Subcutaneous abdominal adipose tissue (tissue), 5 donors: Measurements from ENCODE around the gene CXCL1.

Source experiments
- H3K27ac ChIP-seq: one replicate; pipeline ENCODE4 v1.7.0; 2013; ENCODE audit warnings: low read depth, mild to moderate bottlenecking, inconsistent platforms, low read length, moderate library complexity
- H3K27me3 ChIP-seq, 5 donors: one replicate each; pipeline ENCODE4 v1.7.0; 2013; ENCODE audit warnings: low read length in 5 of 5, inconsistent platforms in 1 of 5; ENCODE audit not compliant: control insufficient read depth in 5 of 5, insufficient read depth in 4 of 5
- H3K36me3 ChIP-seq, 5 donors: one replicate each; pipeline ENCODE4 v1.7.0; 2013; ENCODE audit warnings: low read length in 5 of 5; ENCODE audit not compliant: control insufficient read depth in 5 of 5, insufficient read depth in 5 of 5
- H3K4me1 ChIP-seq, 5 donors: one replicate each; pipeline ENCODE4 v1.7.0; 2013; ENCODE audit warnings: low read length in 5 of 5, mild to moderate bottlenecking in 3 of 5, moderate library complexity in 1 of 5; ENCODE audit not compliant: control insufficient read depth in 5 of 5, insufficient read depth in 5 of 5
- H3K4me3 ChIP-seq, 5 donors: one replicate each; pipeline ENCODE4 v1.7.0; 2013; ENCODE audit warnings: low read length in 5 of 5, low read depth in 1 of 5
- H3K9ac ChIP-seq, 5 donors: one replicate each; pipeline ENCODE4 v1.7.0; 2013; ENCODE audit warnings: low read length in 5 of 5, mild to moderate bottlenecking in 4 of 5, moderate library complexity in 3 of 5
- H3K9me3 ChIP-seq, 5 donors: one replicate each; pipeline ENCODE4 v1.7.0; 2013; ENCODE audit warnings: low read length in 5 of 5; ENCODE audit not compliant: control insufficient read depth in 5 of 5
- donor health status: healthy.
- donor health status: healthy.
- donor health status: healthy.
- donor health status: healthy.
- donor health status: healthy.

The CXCL1 gene

GRCh38 chr4:73850261-73850970, 18.8 kb upstream of the CXCL1 start:
- Histone ChIP-seq H3K4me1 (peaks cover 2 to 9% (median 7%) of the 10 kb centered on the region in 5 donors), H3K4me3 (no peak overlapping the region), H3K9ac (no peak overlapping the region), H3K27me3 (peaks cover 5 to 14% (median 12%) of the 10 kb centered on the region in 5 donors), H3K9me3 (no peaks in the 10 kb centered on the region), H3K36me3 (no peaks in the 10 kb centered on the region), H3K27ac (no peak overlapping the region)

GRCh38 chr4:73851293-73851692, 17.9 kb upstream of the CXCL1 start:
- no peak overlapping the region for H3K27ac ChIP-seq
- H3K9ac ChIP-seq: no peak overlapping the region

DNA sequence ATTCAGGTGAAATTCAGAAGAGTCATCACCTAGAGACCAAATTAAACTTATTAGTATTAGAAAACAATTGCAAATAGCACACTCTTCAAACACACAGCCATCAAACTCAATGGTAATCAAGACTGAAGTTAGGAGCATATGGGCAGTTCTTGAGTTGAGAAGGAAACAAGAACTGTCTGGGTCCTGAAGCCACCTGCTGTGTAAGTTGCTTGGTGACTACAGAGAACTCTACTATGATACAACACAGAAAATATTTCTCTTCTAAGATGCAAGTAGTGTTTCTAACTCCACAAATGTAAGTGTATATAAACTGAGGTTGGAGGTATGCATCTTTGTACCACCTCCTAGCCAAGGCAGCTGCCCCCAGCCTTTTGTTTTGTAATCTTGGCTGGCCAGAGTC, 16.4 kb upstream of the CXCL1 start:
- Histone ChIP-seq H3K27me3 (peaks cover 5 to 14% (median 12%) of the 10 kb centered on the region in 5 donors), H3K36me3 (no peaks in the 10 kb centered on the region), H3K9ac (no peak overlapping the region), H3K4me1 (peaks cover 0 to 9% (median 7%) of the 10 kb centered on the region in 5 donors), H3K27ac (no peak overlapping the region), H3K4me3 (no peak overlapping the region), H3K9me3 (no peaks in the 10 kb centered on the region)

More at GRCh38 chr4:73851293-73851692, 17.9 kb upstream of the CXCL1 start:
- H3K4me1 ChIP-seq: peaks cover 2 to 9% (median 7%) of the 10 kb centered on the region in 5 donors
- H3K9me3 ChIP-seq: no peaks in the 10 kb centered on the region
- H3K4me3 ChIP-seq: no peak overlapping the region
- no peaks in the 10 kb centered on the region for H3K36me3 ChIP-seq
- peaks cover 5 to 14% (median 12%) of the 10 kb centered on the region in 5 donors for H3K27me3 ChIP-seq

GRCh38 chr4:73853246-73853704, 15.9 kb upstream of the CXCL1 start, which contains the start of gene PF4V1:
Gene PF4V1, plus strand, starts transcription at chr4:73853296. Its CDS starts 67 bp downstream, at chr4:73853363.
- Histone ChIP-seq H3K36me3 (no peaks in the 10 kb centered on the region), H3K27ac (no peak within 1 kb of the TSS), H3K4me1 (peaks cover 0 to 9% (median 7%) of the 10 kb centered on the region in 5 donors), H3K9me3 (no peaks in the 10 kb centered on the region), H3K9ac (no peak within 1 kb of the TSS), H3K27me3 (peaks cover 5 to 14% (median 10%) of the 10 kb centered on the region in 5 donors), H3K4me3 (peak within 1 kb of the TSS in 1 of 5 donors; percentile 34)

DNA sequence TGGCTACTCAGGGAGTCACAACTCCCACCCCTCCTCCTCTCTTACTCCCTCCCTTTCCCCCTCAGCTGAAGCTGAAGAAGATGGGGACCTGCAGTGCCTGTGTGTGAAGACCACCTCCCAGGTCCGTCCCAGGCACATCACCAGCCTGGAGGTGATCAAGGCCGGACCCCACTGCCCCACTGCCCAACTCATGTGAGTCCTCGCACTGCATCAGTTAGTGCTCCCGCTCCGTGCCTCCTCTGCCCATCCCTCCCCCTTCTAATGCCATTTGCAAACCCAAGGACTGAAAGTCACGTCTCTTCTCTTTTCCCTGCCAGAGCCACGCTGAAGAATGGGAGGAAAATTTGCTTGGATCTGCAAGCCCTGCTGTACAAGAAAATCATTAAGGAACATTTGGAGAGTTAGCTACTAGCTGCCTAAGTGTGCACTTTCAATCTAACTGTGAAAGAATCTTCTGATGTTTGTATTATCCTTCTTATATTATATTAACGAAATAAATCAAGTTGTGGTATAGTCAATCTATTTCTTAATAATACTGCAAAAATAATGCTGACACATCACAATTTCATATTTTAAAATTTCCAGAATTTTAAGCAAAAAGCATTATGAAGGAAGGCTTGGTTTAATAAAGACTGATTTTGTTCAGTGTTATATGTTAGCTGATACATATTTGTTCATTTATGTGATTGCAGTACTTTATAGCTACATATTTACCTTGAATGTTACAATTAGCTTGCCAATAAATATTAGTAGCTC, 15.3 kb upstream of the CXCL1 start:
- no peaks in the 10 kb centered on the region for H3K36me3 ChIP-seq
- H3K4me3 ChIP-seq: no peak overlapping the region
- peaks cover 5 to 14% (median 10%) of the 10 kb centered on the region in 5 donors for H3K27me3 ChIP-seq
- H3K4me1 ChIP-seq: peaks cover 0 to 9% (median 7%) of the 10 kb centered on the region in 5 donors
- no peak overlapping the region for H3K27ac ChIP-seq
- H3K9ac ChIP-seq: no peak overlapping the region
- H3K9me3 ChIP-seq: no peaks in the 10 kb centered on the region

GRCh38 chr4:73855406-73855805, 13.8 kb upstream of the CXCL1 start:
- peaks cover 0 to 9% (median 7%) of the 10 kb centered on the region in 5 donors for H3K4me1 ChIP-seq

DNA sequence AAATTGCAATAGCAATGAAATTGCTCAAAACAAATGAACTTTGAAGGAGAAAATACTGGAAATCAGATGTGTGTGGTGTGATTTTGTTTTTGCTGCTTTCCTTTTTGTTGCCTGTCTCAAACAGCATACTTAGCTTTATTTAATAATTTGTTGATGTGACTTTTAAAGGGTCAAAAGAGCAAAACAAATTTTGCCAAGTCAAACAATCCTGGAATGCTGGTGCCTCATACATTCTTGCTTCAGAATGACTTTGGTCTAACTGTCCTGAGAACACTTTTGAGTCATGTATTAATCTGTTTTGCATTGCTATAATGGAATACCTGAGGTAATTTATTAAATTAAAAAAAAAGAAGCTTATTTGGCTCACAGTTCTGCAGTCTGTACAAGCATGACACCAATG, 12.7 kb upstream of the CXCL1 start:
- Histone ChIP-seq H3K9ac (no peak overlapping the region), H3K4me3 (no peak overlapping the region), H3K9me3 (no peaks in the 10 kb centered on the region), H3K36me3 (no peaks in the 10 kb centered on the region), H3K27me3 (peaks cover 5 to 14% (median 10%) of the 10 kb centered on the region in 5 donors), H3K27ac (no peak overlapping the region), H3K4me1 (peaks cover 0 to 9% (median 7%) of the 10 kb centered on the region in 5 donors)

More at GRCh38 chr4:73855406-73855805, 13.8 kb upstream of the CXCL1 start:
- H3K9ac ChIP-seq: no peak overlapping the region
- H3K9me3 ChIP-seq: no peaks in the 10 kb centered on the region
- no peaks in the 10 kb centered on the region for H3K36me3 ChIP-seq
- no peak overlapping the region for H3K27ac ChIP-seq
- peaks cover 5 to 14% (median 10%) of the 10 kb centered on the region in 5 donors for H3K27me3 ChIP-seq
- H3K4me3 ChIP-seq: no peak overlapping the region

- Histone ChIP-seq H3K36me3 (no peaks in the 10 kb centered on the region), H3K4me1 (peaks cover 0 to 10% (median 0%) of the 10 kb centered on the region in 5 donors), H3K9me3 (no peaks in the 10 kb centered on the region), H3K9ac (no peak overlapping the region), H3K4me3 (no peak overlapping the region), H3K27ac (no peak overlapping the region), H3K27me3 (no peaks in the 10 kb centered on the region)
Observed at GRCh38 chr4:73859614-73860088, 9.5 kb upstream of the CXCL1 start.

DNA sequence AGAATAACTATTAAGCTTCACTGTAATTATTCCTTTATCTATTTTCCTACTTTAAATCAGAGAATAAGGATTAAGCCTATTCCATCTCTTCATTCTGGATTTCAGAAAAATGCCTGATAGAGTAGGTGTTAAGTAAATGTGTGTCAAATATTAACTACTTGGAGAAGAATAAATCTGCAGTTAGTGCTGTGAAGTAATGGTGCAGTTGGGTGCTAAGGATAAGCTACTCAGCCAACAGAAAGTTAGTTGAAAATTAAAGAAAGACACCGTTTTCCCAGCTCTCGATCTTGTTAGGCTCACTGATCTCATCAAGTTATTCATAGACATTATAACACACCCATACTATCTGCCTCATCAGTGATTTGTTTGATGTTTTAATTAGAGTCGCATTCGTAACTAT, 9.0 kb upstream of the CXCL1 start:
- H3K9me3 ChIP-seq: no peaks in the 10 kb centered on the region
- H3K4me3 ChIP-seq: no peak overlapping the region
- peaks cover 0 to 10% (median 0%) of the 10 kb centered on the region in 5 donors for H3K4me1 ChIP-seq
- no peak overlapping the region for H3K27ac ChIP-seq
- no peaks in the 10 kb centered on the region for H3K36me3 ChIP-seq
- H3K9ac ChIP-seq: no peak overlapping the region
- no peaks in the 10 kb centered on the region for H3K27me3 ChIP-seq

DNA sequence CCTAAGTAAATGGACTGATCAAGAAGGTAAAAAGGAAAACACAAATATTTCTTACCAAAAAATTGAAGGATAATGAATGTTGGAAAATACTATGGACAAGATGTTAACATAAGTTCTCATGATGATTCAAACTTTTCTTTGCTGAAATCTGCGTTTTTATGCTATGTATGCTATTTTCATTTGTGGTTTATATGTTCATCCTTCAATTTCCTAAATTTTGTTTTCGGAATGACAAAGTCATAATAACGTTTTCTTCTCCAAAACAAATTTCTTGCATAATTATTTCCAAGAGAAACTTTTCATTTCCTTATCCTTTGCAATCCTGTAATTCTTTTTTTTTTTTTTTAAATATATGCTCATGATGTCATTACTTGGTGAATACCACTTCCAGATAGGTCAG, 8.3 kb upstream of the CXCL1 start:
- Histone ChIP-seq H3K27ac (no peak overlapping the region), H3K27me3 (no peaks in the 10 kb centered on the region), H3K36me3 (no peaks in the 10 kb centered on the region), H3K4me3 (no peak overlapping the region), H3K4me1 (peaks cover 0 to 10% (median under 1%) of the 10 kb centered on the region in 5 donors), H3K9me3 (no peaks in the 10 kb centered on the region), H3K9ac (no peak overlapping the region)
